SJCRH30 (cell line): Measurements from ENCODE around the gene RINT1. TPM values are rescaled to one million over a fixed set of nuclear protein-coding genes. Genes with fewer than 3 reads are reported as not detected.
"Not testable (repeated sequence)": the region's sequence is repeated elsewhere in the genome, so short reads cannot be mapped to it uniquely, and the experiment has no call there.

Experiments used
- DNase-seq, 2 experiments: peaks; one replicate each; pipeline ENCODE4 v3.0.0-alpha.2; 2015 to 2020
- H3K27ac ChIP-seq: fragments of 250-450 bp; sonication (Bioruptor Pico); 2 replicates; pipeline ENCODE4 v1.5.1; 2020; ENCODE audit warnings: mild to moderate bottlenecking, moderate library complexity
- H3K27me3 ChIP-seq: fragments of 250-450 bp; sonication (Bioruptor Pico); 2 replicates; pipeline ENCODE4 v1.5.1; 2020; ENCODE audit warnings: mild to moderate bottlenecking, moderate library complexity
- H3K36me3 ChIP-seq: fragments of 250-450 bp; sonication (Bioruptor Pico); 2 replicates; pipeline ENCODE4 v1.5.1; 2020; ENCODE audit warnings: mild to moderate bottlenecking, moderate library complexity
- H3K4me1 ChIP-seq: fragments of 250-450 bp; sonication (Bioruptor Pico); 2 replicates; pipeline ENCODE4 v1.5.1; 2020; ENCODE audit warnings: mild to moderate bottlenecking, moderate library complexity
- H3K4me3 ChIP-seq: fragments of 250-450 bp; sonication (Bioruptor Pico); 2 replicates; pipeline ENCODE4 v1.5.1; 2020; ENCODE audit warnings: mild to moderate bottlenecking, moderate library complexity
- H3K9me3 ChIP-seq: fragments of 250-450 bp; sonication (Bioruptor Pico); replicated peaks from 2 replicates; pipeline ENCODE4 v1.5.1; 2020; ENCODE audit warnings: mild to moderate bottlenecking, moderate library complexity
- total RNA-seq: library from RNA; depleted of rRNA; stranded (reverse); fragments of >200 nt; shearing (Covaris generic); gene quantifications from 2 replicates; pipeline ENCODE4 v1.2.3, GENCODE V29; 2014

RINT1 gene
- total RNA-seq, 1 experiment from 2014 or later, result 24.5 TPM

GRCh38 chr7:105521027-105521716, 10.8 kb upstream of the RINT1 start:
- Histone ChIP-seq H3K36me3 (peaks cover 18% of the 10 kb centered on the region), H3K27me3 (no peaks in the 10 kb centered on the region), H3K27ac (peak overlapping the region; percentile 79), H3K9me3 (no peaks in the 10 kb centered on the region), H3K4me1 (no peaks in the 10 kb centered on the region), H3K4me3 (peak overlapping the region; percentile 88)
- peak; percentile 79 to 82 for DNase-seq

DNA sequence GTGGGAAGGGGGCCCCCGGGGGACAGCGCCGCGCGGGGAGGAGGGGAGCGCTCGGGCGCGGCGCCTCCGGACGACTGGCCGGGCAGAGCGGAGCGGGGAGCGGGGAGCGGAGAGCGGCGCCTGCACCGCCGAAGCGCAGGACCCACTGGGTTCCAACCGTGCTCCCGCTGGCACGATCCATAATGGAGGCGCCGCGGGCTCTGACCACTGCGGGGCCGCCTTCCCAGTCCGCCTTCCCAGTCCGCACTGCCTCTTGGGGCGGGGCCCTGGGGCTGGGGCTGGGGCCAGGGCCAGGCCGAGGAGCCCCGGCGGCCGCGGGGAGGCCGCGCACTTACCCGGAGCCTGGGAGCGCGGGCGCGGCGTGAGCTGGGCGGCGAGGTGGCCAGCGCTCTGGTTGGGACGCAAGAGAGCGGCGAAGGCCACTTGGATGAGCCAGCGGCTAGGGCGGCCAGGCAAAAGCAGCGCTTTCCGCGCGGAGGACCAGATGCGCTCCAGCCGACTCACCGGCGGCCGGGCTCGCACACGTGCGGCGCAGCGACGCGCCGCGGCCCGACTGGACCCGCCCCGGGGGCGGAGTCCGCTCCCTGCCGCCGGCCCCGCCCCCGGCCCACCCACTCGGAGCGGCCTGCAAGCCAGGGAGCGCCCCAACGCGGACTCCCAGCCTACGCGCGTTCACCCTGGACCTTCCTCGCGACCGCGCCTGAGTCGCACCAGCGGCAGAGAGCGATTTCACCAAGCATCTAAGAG, 10.1 kb upstream of the RINT1 start, which contains the start of gene PUS7:
Gene PUS7, minus strand, starts transcription at position 555 of the 747 bp plus-strand sequence. CDS start 13,759 bp downstream, outside the sequence.
- H3K27ac ChIP-seq, result peak within 1 kb of the TSS; percentile 79

DNA sequence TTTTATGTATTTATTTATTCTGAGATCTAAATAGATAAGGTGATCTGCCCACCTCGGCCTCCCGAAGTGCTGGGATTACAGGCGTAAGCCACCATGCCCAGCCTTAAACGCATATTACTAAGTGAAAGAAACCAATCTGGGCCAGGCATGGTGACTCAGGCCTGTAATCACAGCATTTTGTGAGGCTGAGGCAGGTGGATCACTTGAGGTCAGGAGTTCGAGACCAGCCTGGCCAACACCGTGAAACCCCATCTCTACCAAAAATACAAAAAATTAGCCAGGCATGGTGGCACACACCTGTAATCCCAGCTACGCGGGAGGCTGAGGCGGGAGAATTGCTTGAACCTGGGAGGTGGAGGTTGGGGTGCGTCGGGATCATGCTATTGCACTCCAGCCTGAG, 7.6 kb upstream of the RINT1 start:
- not testable (repeated sequence) for H3K4me1 ChIP-seq, H3K9me3 ChIP-seq, H3K36me3 ChIP-seq, H3K4me3 ChIP-seq, H3K27me3 ChIP-seq, H3K27ac ChIP-seq, DNase-seq

More for the DNA sequence above, 10.1 kb upstream of the RINT1 start, which contains the start of gene PUS7:
- H3K4me1 ChIP-seq, result no peaks in the 10 kb centered on the region
- H3K4me3 ChIP-seq, result peak within 1 kb of the TSS; percentile 88
- H3K27me3 ChIP-seq, result no peaks in the 10 kb centered on the region
- DNase-seq, result peak; percentile 90 to 93
- no peaks in the 10 kb centered on the region for H3K9me3 ChIP-seq
- H3K36me3 ChIP-seq, result peaks cover 16% of the 10 kb centered on the region

DNA sequence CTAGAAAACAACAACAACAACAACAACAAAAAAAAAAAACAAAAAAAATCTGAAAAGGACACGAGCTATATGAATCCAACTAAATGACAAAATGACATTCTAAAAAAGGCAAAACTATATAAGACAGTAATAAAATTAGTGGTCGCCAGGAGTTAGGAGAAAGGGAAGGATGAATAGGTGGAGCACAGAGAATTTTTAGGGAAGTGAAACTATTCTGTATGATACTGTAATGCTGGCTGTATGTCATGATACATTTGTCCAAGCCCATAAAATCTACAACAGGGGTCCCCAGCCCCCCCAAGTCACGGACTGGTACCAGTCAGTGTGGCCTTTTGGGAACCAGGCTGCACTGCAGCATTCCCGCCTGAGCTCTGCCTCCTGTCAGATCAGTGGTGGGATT, 7.2 kb upstream of the RINT1 start:
- no peak for DNase-seq
- Histone ChIP-seq H3K27me3 (no peaks in the 10 kb centered on the region), H3K4me1 (no peaks in the 10 kb centered on the region), H3K36me3 (peaks cover 4% of the 10 kb centered on the region), H3K9me3 (no peaks in the 10 kb centered on the region), H3K27ac (no peak overlapping the region), H3K4me3 (no peak overlapping the region)

GRCh38 chr7:105527737-105528136, 4.3 kb upstream of the RINT1 start:
- not testable (repeated sequence) for H3K4me3 ChIP-seq, H3K36me3 ChIP-seq, DNase-seq, H3K4me1 ChIP-seq, H3K9me3 ChIP-seq, H3K27ac ChIP-seq, H3K27me3 ChIP-seq

GRCh38 chr7:105530126-105530525, 1.9 kb upstream of the RINT1 start:
- Histone ChIP-seq H3K36me3 (peaks cover 5% of the 10 kb centered on the region; the same call in 1 of the 2 replicates), H3K9me3 (no peaks in the 10 kb centered on the region)
- DNase-seq, result no peak

DNA sequence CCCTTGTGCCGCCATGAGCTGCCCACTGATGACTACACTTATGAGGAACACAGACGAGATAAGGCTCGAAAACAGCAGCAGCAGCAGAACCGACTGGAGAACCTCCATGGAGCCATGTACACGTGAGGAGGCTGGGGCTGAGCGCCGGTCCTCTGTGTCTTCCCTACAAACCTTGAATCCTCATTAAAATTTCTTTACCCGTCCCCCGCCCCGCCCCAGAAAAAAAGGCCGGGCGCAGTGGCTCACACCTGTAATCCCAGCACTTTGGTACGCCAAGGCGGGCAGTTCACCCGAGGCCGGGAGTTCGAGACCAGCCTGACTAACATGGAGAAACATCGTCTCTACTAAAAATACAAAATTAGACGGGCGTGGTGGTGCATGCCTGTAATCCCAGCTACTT, 1.5 kb upstream of the RINT1 start:
- no peak overlapping the region for H3K27ac ChIP-seq
- H3K27me3 ChIP-seq, result no peaks in the 10 kb centered on the region
- peaks cover 5% of the 10 kb centered on the region; the same call in 1 of the 2 replicates for H3K36me3 ChIP-seq
- H3K9me3 ChIP-seq, result no peaks in the 10 kb centered on the region
- no peak for DNase-seq
- H3K4me1 ChIP-seq, result no peaks in the 10 kb centered on the region
- no peak overlapping the region for H3K4me3 ChIP-seq

More at GRCh38 chr7:105530126-105530525, 1.9 kb upstream of the RINT1 start:
- Histone ChIP-seq H3K27me3 (no peaks in the 10 kb centered on the region), H3K4me3 (no peak overlapping the region), H3K4me1 (no peaks in the 10 kb centered on the region), H3K27ac (no peak overlapping the region)

- peak overlapping the region; percentile 57 for H3K27ac ChIP-seq
- no peaks in the 10 kb centered on the region for H3K9me3 ChIP-seq
- peak overlapping the region; percentile 95 for H3K4me3 ChIP-seq
- H3K4me1 ChIP-seq, result no peaks in the 10 kb centered on the region
- no peak for DNase-seq
- no peaks in the 10 kb centered on the region for H3K27me3 ChIP-seq
- H3K36me3 ChIP-seq, result peaks cover 18% of the 10 kb centered on the region
These were observed 884 bp downstream of the RINT1 start for GRCh38 chr7:105532709-105533460.

DNA sequence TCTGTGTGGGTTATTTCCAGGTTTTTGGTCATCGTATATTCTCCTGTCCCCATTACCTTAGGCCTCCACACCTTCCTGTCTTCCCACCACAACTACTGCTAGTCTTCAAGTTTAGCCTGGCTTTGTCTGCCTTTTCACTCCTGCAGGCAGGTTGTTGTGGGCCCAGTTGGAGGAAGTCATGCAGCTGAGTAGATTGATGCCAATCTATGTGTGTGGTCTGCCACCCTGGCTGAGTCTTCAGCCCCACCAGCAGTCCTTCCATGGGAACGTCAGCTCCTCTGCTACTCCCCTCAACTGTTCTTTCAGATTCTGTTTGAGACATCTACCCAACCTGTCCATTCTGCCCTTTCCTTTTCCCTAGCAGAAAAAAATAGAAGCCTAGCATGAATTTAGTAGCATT, 6.3 kb downstream of the RINT1 start:
- Histone ChIP-seq H3K27ac (no peak overlapping the region), H3K27me3 (no peaks in the 10 kb centered on the region), H3K36me3 (peaks cover 51% of the 10 kb centered on the region), H3K4me1 (no peaks in the 10 kb centered on the region), H3K4me3 (no peak overlapping the region), H3K9me3 (no peaks in the 10 kb centered on the region)
- no peak for DNase-seq

GRCh38 chr7:105559926-105560325, 27.9 kb downstream of the RINT1 start:
- Histone ChIP-seq H3K36me3 (peaks cover 51% of the 10 kb centered on the region), H3K9me3 (no peaks in the 10 kb centered on the region), H3K27me3 (no peaks in the 10 kb centered on the region), H3K4me3 (no peak overlapping the region), H3K4me1 (peaks cover 9% of the 10 kb centered on the region), H3K27ac (peak overlapping the region; percentile 50)
- peak; percentile 55 to 82 for DNase-seq

DNA sequence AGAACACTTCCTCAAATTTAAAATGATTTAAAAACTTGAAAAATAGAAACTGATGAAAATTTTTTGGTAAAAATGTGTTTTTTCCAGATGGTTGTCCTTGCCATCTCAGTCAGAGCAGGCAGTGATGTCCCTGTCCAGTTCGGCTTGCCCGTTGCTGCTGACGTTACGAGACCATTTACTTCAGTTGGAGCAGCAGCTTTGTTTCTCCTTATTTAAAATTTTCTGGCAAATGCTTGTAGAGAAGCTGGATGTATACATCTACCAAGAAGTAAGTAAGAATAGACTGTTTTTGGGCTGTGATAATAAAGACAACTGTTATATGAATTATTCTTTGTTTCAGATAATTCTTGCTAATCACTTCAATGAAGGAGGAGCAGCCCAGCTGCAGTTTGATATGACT, 33.2 kb downstream of the RINT1 start:
- Histone ChIP-seq H3K27ac (no peak overlapping the region), H3K27me3 (no peaks in the 10 kb centered on the region), H3K9me3 (no peaks in the 10 kb centered on the region), H3K36me3 (peaks cover 56% of the 10 kb centered on the region), H3K4me3 (no peak overlapping the region), H3K4me1 (peaks cover 2% of the 10 kb centered on the region)
- DNase-seq, result no peak

DNA sequence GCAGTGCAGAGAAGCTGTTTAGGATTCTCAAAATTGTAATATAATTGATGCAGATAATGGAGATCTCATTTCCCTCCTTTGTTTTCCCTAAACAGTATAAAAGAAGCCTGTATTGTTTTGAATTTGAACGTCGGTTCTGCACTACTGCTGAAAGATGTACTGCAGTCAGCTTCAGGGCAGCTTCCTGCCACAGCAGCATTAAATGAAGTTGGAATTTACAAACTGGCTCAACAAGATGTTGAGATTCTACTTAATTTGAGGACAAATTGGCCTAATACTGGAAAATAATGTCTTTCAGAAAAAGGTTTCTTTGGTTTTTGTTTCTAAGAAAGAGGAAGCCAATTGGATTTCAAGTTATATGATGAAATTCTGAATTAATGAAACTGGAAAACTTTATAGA, 35.0 kb downstream of the RINT1 start:
- DNase-seq, result no peak

GRCh38 chr7:105567821-105568220, 35.8 kb downstream of the RINT1 start:
- Histone ChIP-seq H3K4me3 (no peak overlapping the region), H3K27me3 (no peaks in the 10 kb centered on the region), H3K36me3 (peaks cover 48% of the 10 kb centered on the region), H3K27ac (no peak overlapping the region), H3K4me1 (no peaks in the 10 kb centered on the region), H3K9me3 (no peaks in the 10 kb centered on the region)
- DNase-seq, result no peak

More for the DNA sequence above, 35.0 kb downstream of the RINT1 start:
- Histone ChIP-seq H3K27ac (no peak overlapping the region), H3K36me3 (peaks cover 50% of the 10 kb centered on the region), H3K4me3 (no peak overlapping the region), H3K4me1 (no peaks in the 10 kb centered on the region), H3K27me3 (no peaks in the 10 kb centered on the region), H3K9me3 (no peaks in the 10 kb centered on the region)

DNA sequence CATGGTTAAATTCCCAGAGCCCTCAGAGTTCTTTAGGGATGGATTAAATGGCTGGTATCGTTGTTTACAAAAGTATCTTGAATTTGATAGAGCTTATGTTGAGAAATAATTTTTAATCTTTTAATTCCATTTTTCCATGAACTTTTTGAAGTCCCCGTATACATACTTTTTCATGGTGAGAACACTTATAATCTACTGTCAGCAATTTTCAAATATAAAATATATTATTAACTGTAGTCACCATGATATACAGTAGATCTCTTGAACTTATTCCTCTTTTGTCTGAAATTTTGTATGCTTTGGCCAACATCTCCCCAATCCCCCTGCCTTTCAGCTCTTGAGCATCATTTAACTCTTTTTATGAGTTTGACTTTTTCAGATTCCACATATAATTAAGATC, 39.9 kb downstream of the RINT1 start:
- peaks cover 21% of the 10 kb centered on the region for H3K36me3 ChIP-seq

GRCh38 chr7:105577251-105577650, 45.2 kb downstream of the RINT1 start:
- Histone ChIP-seq H3K4me3 (no peak overlapping the region), H3K27me3 (no peaks in the 10 kb centered on the region), H3K36me3 (0 out of 2 replicates have a peak, but pooled peaks cover 4% of the 10 kb centered on the region), H3K27ac (no peak overlapping the region), H3K4me1 (peaks cover 7% of the 10 kb centered on the region), H3K9me3 (no peaks in the 10 kb centered on the region)
- peak in 1 of 2 experiments; percentile 65 for DNase-seq

More for the DNA sequence above, 39.9 kb downstream of the RINT1 start:
- Histone ChIP-seq H3K4me1 (peaks cover under 1% of the 10 kb centered on the region; the same call in 1 of the 2 replicates), H3K27me3 (no peaks in the 10 kb centered on the region), H3K9me3 (no peaks in the 10 kb centered on the region), H3K27ac (no peak overlapping the region), H3K4me3 (no peak overlapping the region)
- DNase-seq, result no peak
